ENCODE data around the gene SIAH3. TPM values are rescaled to one million over a fixed set of nuclear protein-coding genes. Genes with fewer than 3 reads are reported as not detected.

Gene SIAH3
- total and polyA plus RNA-seq, 3 donors from 2014 or later: 0.19 to 0.47 (median 0.36) TPM

- Histone ChIP-seq H3K4me1 (no peaks in the 10 kb centered on the region), H3K36me3 (ENCODE audit: low read depth, missing control alignments) (no peaks in the 10 kb centered on the region), H3K27me3 (no peaks in the 10 kb centered on the region), H3K9me3 (no peaks in the 10 kb centered on the region), H3K27ac (no peak overlapping the region), H3K4me3 (no peak overlapping the region)
- no peak for DNase-seq
- intact Hi-C loops (cut with DNase I; ENCODE audit: low total_unique reads): no loop called here
- WGBS, 2 donors: 80 to 87% methylated on average over 11 of the region's 11 CpGs
- no peak for TF ChIP-seq CTCF (IDR thresholded peaks at IDR 0.05)
- TF ChIP-seq POLR2A (IDR thresholded peaks at IDR 0.05): no peak
Observed at GRCh38 chr13:45796426-45797235, 54.9 kb downstream of the SIAH3 start.

- no peak for DNase-seq
- Histone ChIP-seq H3K27me3 (no peaks in the 10 kb centered on the region), H3K4me3 (no peak overlapping the region), H3K9me3 (no peaks in the 10 kb centered on the region), H3K36me3 (ENCODE audit: low read depth, missing control alignments) (no peaks in the 10 kb centered on the region), H3K4me1 (no peaks in the 10 kb centered on the region), H3K27ac (no peak overlapping the region)
- TF ChIP-seq POLR2A (IDR thresholded peaks at IDR 0.05): no peak
- TF ChIP-seq CTCF (IDR thresholded peaks at IDR 0.05): no peak
- 67 to 71% methylated on average over 6 of the region's 6 CpGs for WGBS, 2 donors
- intact Hi-C loops (cut with DNase I; ENCODE audit: low total_unique reads): no loop called here
Observed at GRCh38 chr13:45792827-45793303, 58.7 kb downstream of the SIAH3 start.

GRCh38 chr13:45788011-45788410, 63.5 kb downstream of the SIAH3 start:
- intact Hi-C loops (cut with DNase I; ENCODE audit: low total_unique reads): no loop called here
- 75 to 82% methylated on average over 2 of the region's 2 CpGs for WGBS, 2 donors
- TF ChIP-seq POLR2A (IDR thresholded peaks at IDR 0.05): no peak
- TF ChIP-seq CTCF (IDR thresholded peaks at IDR 0.05): no peak
- no peaks in the 10 kb centered on the region for H3K36me3 ChIP-seq (ENCODE audit: low read depth, missing control alignments)
- no peak overlapping the region for H3K4me3 ChIP-seq
- DNase-seq: no peak
- no peaks in the 10 kb centered on the region for H3K4me1 ChIP-seq
- no peaks in the 10 kb centered on the region for H3K9me3 ChIP-seq
- H3K27ac ChIP-seq: no peak overlapping the region
- H3K27me3 ChIP-seq: no peaks in the 10 kb centered on the region

- intact Hi-C loops (cut with DNase I; ENCODE audit: low total_unique reads): no loop called here
- Histone ChIP-seq H3K4me3 (no peak overlapping the region), H3K36me3 (ENCODE audit: low read depth, missing control alignments) (no peaks in the 10 kb centered on the region), H3K27me3 (no peaks in the 10 kb centered on the region), H3K27ac (no peak overlapping the region), H3K4me1 (no peaks in the 10 kb centered on the region), H3K9me3 (no peaks in the 10 kb centered on the region)
- 91 to 97% methylated on average over 2 of the region's 2 CpGs for WGBS, 2 donors
- TF ChIP-seq CTCF (IDR thresholded peaks at IDR 0.05) (no peak), POLR2A (IDR thresholded peaks at IDR 0.05) (no peak)
- no peak for DNase-seq
Observed at GRCh38 chr13:45787346-45787745, 64.2 kb downstream of the SIAH3 start.
